ENCODE measurements around the gene TIMP3.

The TIMP3 gene

GRCh38 chr22:32789797-32790620, 11.5 kb upstream of the TIMP3 start:
- no peak overlapping the region for H3K4me3 ChIP-seq (ENCODE audit: low read depth, low read length)
- DNase-seq (ENCODE audit: low read depth, low spot score) = no peak
- CTCF ChIA-PET = interaction anchor here (0.9 to 9.7 kb wide), 6 partner anchors 9 to 262 kb away, joined by 4 to 93 read pairs (median 5); partner anchors contain the start of gene TIMP3
- TF ChIP-seq CTCF (IDR thresholded peaks at IDR 0.05; ENCODE audit: insufficient read depth, low read length, missing control alignments) = no peak
- POLR2A ChIA-PET = interaction anchor here (0.7 to 2.8 kb wide), 2 partner anchors 12 to 1912 kb away, joined by 3 to 10 read pairs; partner anchors contain the start of gene TIMP3

- ChIA-PET CTCF (interaction anchor here (1.2 to 17.3 kb wide), 4 partner anchors 8 to 263 kb away, joined by 4 to 501 read pairs (median 54); partner anchors contain the start of gene TIMP3), POLR2A (interaction anchor here (2.8 kb wide), 1 partner anchor 11 kb away, joined by 10 read pairs; the partner anchor contains the start of gene TIMP3)
- no peak for TF ChIP-seq CTCF (IDR thresholded peaks at IDR 0.05; ENCODE audit: insufficient read depth, low read length, missing control alignments)
- H3K4me3 ChIP-seq (ENCODE audit: low read depth, low read length) = no peak overlapping the region
- no peak for DNase-seq (ENCODE audit: low read depth, low spot score)
These were observed 10.4 kb upstream of the TIMP3 start for GRCh38 chr22:32791056-32791455.

- TF ChIP-seq CTCF (IDR thresholded peaks at IDR 0.05; ENCODE audit: insufficient read depth, low read length, missing control alignments) = no peak
- H3K4me3 ChIP-seq (ENCODE audit: low read depth, low read length) = no peak overlapping the region
- CTCF ChIA-PET = interaction anchor here (1.1 to 17.3 kb wide), 3 partner anchors 9 to 263 kb away, joined by 3 to 578 read pairs (median 501); no protein-coding TSS in a partner anchor
- DNase-seq (ENCODE audit: low read depth, low spot score) = no peak
- POLR2A ChIA-PET = no interaction called here
These were observed 10.0 kb upstream of the TIMP3 start for GRCh38 chr22:32791485-32791884.

GRCh38 chr22:32793589-32793988, 7.9 kb upstream of the TIMP3 start:
- H3K4me3 ChIP-seq (ENCODE audit: low read depth, low read length) = no peak overlapping the region
- DNase-seq (ENCODE audit: low read depth, low spot score) = no peak
- ChIA-PET CTCF (interaction anchor here (1.0 to 17.3 kb wide), 9 partner anchors 14 to 265 kb away, joined by 3 to 578 read pairs (median 4); no protein-coding TSS in a partner anchor), POLR2A (interaction anchor here (1.3 kb wide), 1 partner anchor 8 kb away, joined by 4 read pairs; the partner anchor contains the start of gene TIMP3)
- no peak for TF ChIP-seq CTCF (IDR thresholded peaks at IDR 0.05; ENCODE audit: insufficient read depth, low read length, missing control alignments)

GRCh38 chr22:32794449-32795213, 6.9 kb upstream of the TIMP3 start:
- POLR2A ChIA-PET = interaction anchor here (0.9 to 2.9 kb wide), 2 partner anchors 9 to 133 kb away, joined by 3 to 29 read pairs; no protein-coding TSS in a partner anchor
- no peak for DNase-seq (ENCODE audit: low read depth, low spot score)

More at GRCh38 chr22:32794449-32795213, 6.9 kb upstream of the TIMP3 start:
- CTCF ChIA-PET = interaction anchor here (1.0 to 17.3 kb wide), 18 partner anchors 13 to 266 kb away, joined by 3 to 578 read pairs (median 6); no protein-coding TSS in a partner anchor
- no peak overlapping the region for H3K4me3 ChIP-seq (ENCODE audit: low read depth, low read length)
- TF ChIP-seq CTCF (IDR thresholded peaks at IDR 0.05; ENCODE audit: insufficient read depth, low read length, missing control alignments) = no peak
